ENCODE measurements around the gene SLC6A19.

DNA sequence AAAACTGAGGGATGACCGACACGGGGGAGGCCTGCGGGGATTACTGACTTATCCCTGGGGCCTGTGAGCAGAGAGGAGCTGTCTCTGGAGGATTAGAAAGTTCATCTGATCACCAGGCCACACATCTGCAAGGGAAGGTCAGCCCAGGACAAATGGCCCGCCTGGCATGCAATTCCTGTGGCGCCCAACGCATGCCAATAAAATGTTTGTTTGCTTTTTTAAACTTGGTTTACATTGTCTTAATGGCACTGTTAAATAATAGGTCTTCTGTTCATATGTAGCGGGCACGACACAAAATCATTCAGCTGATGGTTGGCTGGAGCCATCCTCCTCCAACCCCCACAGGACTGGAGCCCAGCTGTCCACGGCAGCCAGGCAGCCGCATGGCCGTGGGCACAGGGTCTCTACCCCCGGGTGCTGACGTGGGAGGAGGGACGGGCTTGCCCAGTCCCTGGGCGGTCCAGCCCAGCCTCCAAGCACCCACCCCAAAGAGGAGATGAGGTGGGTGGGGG, 48.6 kb upstream of the SLC6A19 start:
- no peak for TF ChIP-seq HDAC6 (IDR thresholded peaks at IDR 0.05; ENCODE audit: unreplicated experiment)
- TF ChIP-seq, protein P1, sequence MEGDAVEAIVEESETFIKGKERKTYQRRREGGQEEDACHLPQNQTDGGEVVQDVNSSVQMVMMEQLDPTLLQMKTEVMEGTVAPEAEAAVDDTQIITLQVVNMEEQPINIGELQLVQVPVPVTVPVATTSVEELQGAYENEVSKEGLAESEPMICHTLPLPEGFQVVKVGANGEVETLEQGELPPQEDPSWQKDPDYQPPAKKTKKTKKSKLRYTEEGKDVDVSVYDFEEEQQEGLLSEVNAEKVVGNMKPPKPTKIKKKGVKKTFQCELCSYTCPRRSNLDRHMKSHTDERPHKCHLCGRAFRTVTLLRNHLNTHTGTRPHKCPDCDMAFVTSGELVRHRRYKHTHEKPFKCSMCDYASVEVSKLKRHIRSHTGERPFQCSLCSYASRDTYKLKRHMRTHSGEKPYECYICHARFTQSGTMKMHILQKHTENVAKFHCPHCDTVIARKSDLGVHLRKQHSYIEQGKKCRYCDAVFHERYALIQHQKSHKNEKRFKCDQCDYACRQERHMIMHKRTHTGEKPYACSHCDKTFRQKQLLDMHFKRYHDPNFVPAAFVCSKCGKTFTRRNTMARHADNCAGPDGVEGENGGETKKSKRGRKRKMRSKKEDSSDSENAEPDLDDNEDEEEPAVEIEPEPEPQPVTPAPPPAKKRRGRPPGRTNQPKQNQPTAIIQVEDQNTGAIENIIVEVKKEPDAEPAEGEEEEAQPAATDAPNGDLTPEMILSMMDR (IDR thresholded peaks at IDR 0.05 in 2 of 3, conservative IDR thresholded peaks at IDR 0.05 in 1 of 3; ENCODE audit: control insufficient read depth in 2 of 3, extremely low read depth in 1 of 3, insufficient read depth in 1 of 3, low read depth in 3 of 3, low read length in 3 of 3) = no peak
- TF ChIP-seq, protein P2, sequence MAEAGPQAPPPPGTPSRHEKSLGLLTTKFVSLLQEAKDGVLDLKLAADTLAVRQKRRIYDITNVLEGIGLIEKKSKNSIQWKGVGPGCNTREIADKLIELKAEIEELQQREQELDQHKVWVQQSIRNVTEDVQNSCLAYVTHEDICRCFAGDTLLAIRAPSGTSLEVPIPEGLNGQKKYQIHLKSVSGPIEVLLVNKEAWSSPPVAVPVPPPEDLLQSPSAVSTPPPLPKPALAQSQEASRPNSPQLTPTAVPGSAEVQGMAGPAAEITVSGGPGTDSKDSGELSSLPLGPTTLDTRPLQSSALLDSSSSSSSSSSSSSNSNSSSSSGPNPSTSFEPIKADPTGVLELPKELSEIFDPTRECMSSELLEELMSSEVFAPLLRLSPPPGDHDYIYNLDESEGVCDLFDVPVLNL (IDR thresholded peaks at IDR 0.05; ENCODE audit: low read depth, low read length) = no peak
- no peak for TF ChIP-seq GABPA (IDR thresholded peaks at IDR 0.05; ENCODE audit: low read depth)
- TF ChIP-seq, protein P3, sequence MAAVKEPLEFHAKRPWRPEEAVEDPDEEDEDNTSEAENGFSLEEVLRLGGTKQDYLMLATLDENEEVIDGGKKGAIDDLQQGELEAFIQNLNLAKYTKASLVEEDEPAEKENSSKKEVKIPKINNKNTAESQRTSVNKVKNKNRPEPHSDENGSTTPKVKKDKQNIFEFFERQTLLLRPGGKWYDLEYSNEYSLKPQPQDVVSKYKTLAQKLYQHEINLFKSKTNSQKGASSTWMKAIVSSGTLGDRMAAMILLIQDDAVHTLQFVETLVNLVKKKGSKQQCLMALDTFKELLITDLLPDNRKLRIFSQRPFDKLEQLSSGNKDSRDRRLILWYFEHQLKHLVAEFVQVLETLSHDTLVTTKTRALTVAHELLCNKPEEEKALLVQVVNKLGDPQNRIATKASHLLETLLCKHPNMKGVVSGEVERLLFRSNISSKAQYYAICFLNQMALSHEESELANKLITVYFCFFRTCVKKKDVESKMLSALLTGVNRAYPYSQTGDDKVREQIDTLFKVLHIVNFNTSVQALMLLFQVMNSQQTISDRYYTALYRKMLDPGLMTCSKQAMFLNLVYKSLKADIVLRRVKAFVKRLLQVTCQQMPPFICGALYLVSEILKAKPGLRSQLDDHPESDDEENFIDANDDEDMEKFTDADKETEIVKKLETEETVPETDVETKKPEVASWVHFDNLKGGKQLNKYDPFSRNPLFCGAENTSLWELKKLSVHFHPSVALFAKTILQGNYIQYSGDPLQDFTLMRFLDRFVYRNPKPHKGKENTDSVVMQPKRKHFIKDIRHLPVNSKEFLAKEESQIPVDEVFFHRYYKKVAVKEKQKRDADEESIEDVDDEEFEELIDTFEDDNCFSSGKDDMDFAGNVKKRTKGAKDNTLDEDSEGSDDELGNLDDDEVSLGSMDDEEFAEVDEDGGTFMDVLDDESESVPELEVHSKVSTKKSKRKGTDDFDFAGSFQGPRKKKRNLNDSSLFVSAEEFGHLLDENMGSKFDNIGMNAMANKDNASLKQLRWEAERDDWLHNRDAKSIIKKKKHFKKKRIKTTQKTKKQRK (IDR thresholded peaks at IDR 0.05; ENCODE audit: low read depth, low read length) = no peak
- TF ChIP-seq POLR2A (IDR thresholded peaks at IDR 0.05; ENCODE audit: low read depth, low read length) = no peak
- no peak for TF ChIP-seq BMI1 (IDR thresholded peaks at IDR 0.05; ENCODE audit: borderline replicate concordance)
- TF ChIP-seq CEBPB (IDR thresholded peaks at IDR 0.05; ENCODE audit: borderline replicate concordance in 1 of 2, low read depth in 2 of 2, low read length in 2 of 2) = no peak
- no peak for TF ChIP-seq EZH2 (IDR thresholded peaks at IDR 0.05; ENCODE audit: borderline replicate concordance, control insufficient read depth, low read depth, low read length)
- TF ChIP-seq ZBED1 (IDR thresholded peaks at IDR 0.05; ENCODE audit: borderline replicate concordance) = no peak
- no peak for TF ChIP-seq ASH2L (IDR thresholded peaks at IDR 0.05; ENCODE audit: borderline replicate concordance, low read depth)

All from GM12878 (cell line).